SK-N-SH (cell line): ENCODE results near the gene CHI3L2. TPM values are rescaled to one million over a fixed set of nuclear protein-coding genes. Genes with fewer than 3 reads are reported as not detected.

Experiments
- CTCF ChIA-PET: fragments of 300-600, 350-600 bp; formaldehyde crosslinking; extraction: SDS; loops from one replicate; lab custom pipeline; 2021; lab: Yijun Ruan, JAX
- POLR2A ChIA-PET: fragments of 350-600 bp; sonication (Branson Sonifier 250); formaldehyde crosslinking; extraction: SDS; loops from one replicate; lab custom pipeline; 2020; ENCODE audit warnings: antibody characterized with exemption, inconsistent platforms; lab: Yijun Ruan, JAX
- DNase-seq: peaks from one replicate; pipeline ENCODE4 v3.0.0; 2012
- H2AFZ ChIP-seq: fragments of 200-600 bp; sonication (generic); 2 replicates; pipeline ENCODE4 v1.8.1; 2016; ENCODE audit warnings: antibody characterized with exemption, mild to moderate bottlenecking, low read depth
- H3F3A ChIP-seq: fragments of 200-600 bp; sonication (generic); replicated peaks from 2 replicates; pipeline ENCODE3; 2016; ENCODE audit warnings: antibody characterized with exemption, mild to moderate bottlenecking; ENCODE audit not compliant: insufficient read depth
- H3K27ac ChIP-seq, 2 experiments: fragments of 200-500 bp in 1 of 2; fragments of 200-600 bp in 1 of 2; sonication (Bioruptor generic) in 1 of 2; sonication (generic), shearing (Covaris generic) in 1 of 2; 2 replicates each; pipeline versions ENCODE4 v1.5.1 to v1.6.1; 2014 to 2016; ENCODE audit warnings: low read depth in 2 of 2, inconsistent platforms in 1 of 2, low read length in 1 of 2, mild to moderate bottlenecking in 1 of 2, mixed read lengths in 1 of 2
- H3K27me3 ChIP-seq: fragments of 200-600 bp; sonication (generic), shearing (Covaris generic); 2 replicates; pipeline ENCODE4 v1.6.1; 2016; ENCODE audit warnings: mixed run types; ENCODE audit not compliant: insufficient read depth
- H3K36me3 ChIP-seq, 2 experiments: fragments of 200-500 bp in 1 of 2; fragments of 200-600 bp in 1 of 2; sonication (Bioruptor generic) in 1 of 2; sonication (generic) in 1 of 2; replicated peaks in 1 of 2; 2 replicates each; pipeline versions ENCODE3 to v1.5.1; 2014 to 2016; ENCODE audit warnings: low read length in 1 of 2, mild to moderate bottlenecking in 1 of 2; ENCODE audit not compliant: insufficient read depth in 2 of 2, control insufficient read depth in 1 of 2
- H3K4me1 ChIP-seq, 2 experiments: fragments of 200-500 bp in 1 of 2; fragments of 200-600 bp in 1 of 2; sonication (Bioruptor generic) in 1 of 2; sonication (generic), shearing (Covaris generic) in 1 of 2; 2 replicates each; pipeline versions ENCODE4 v1.5.1 to v1.6.1; 2014 to 2016; ENCODE audit warnings: low read depth in 1 of 2, low read length in 1 of 2, mixed run types in 1 of 2; ENCODE audit not compliant: insufficient read depth in 2 of 2, control insufficient read depth in 1 of 2
- H3K4me2 ChIP-seq: fragments of 200-600 bp; sonication (generic), shearing (Covaris generic); 2 replicates; pipeline ENCODE4 v1.6.1; 2017; ENCODE audit warnings: mixed run types
- H3K4me3 ChIP-seq, 2 experiments: fragments of 200-500 bp in 1 of 2; fragments of 200-600 bp in 1 of 2; sonication (Bioruptor generic) in 1 of 2; sonication (generic), shearing (Covaris generic) in 1 of 2; 2 replicates each; pipeline versions ENCODE4 v1.5.1 to v1.8.1; 2014 to 2016; ENCODE audit warnings: low read depth in 2 of 2, inconsistent platforms in 1 of 2, low read length in 1 of 2, mild to moderate bottlenecking in 1 of 2, mixed read lengths in 1 of 2, moderate library complexity in 1 of 2
- H3K79me2 ChIP-seq: fragments of 200-600 bp; sonication (generic); 2 replicates; pipeline ENCODE4 v1.8.1; 2017; ENCODE audit warnings: mild to moderate bottlenecking; ENCODE audit not compliant: insufficient read depth
- H3K9ac ChIP-seq: fragments of 200-600 bp; sonication (generic); 2 replicates; pipeline ENCODE4 v1.6.1; 2017; ENCODE audit warnings: mixed run types
- H3K9me2 ChIP-seq: fragments of 200-600 bp; sonication (generic); 2 replicates; pipeline ENCODE4 v1.6.1; 2017; ENCODE audit warnings: mixed run types
- H3K9me3 ChIP-seq: fragments of 200-600 bp; sonication (generic); 2 replicates; pipeline ENCODE4 v1.6.1; 2017; ENCODE audit warnings: mixed run types, mild to moderate bottlenecking, moderate library complexity
- H4K20me1 ChIP-seq: fragments of 200-600 bp; sonication (generic); 2 replicates; pipeline ENCODE4 v1.6.1; 2017; ENCODE audit warnings: mild to moderate bottlenecking, mixed run types; ENCODE audit not compliant: insufficient read depth
- CHD2 ChIP-seq: fragments of 150-350 bp; IDR thresholded peaks from 2 replicates; pipeline ENCODE4 v1.6.1; 2018; ENCODE audit warnings: low read length; ENCODE audit not compliant: partially characterized antibody
- GABPA ChIP-seq: IDR thresholded peaks from 2 replicates; pipeline ENCODE4 v1.4.0; 2012; ENCODE audit warnings: low read depth, mild to moderate bottlenecking
- JUND ChIP-seq: IDR thresholded peaks from 2 replicates; pipeline ENCODE4 v1.4.0; 2012
- RAD21 ChIP-seq: IDR thresholded peaks from 2 replicates; pipeline ENCODE4 v1.6.1; 2012; ENCODE audit warnings: mild to moderate bottlenecking, low read length
- RCOR1 ChIP-seq: fragments of 150-350 bp; IDR thresholded peaks from 2 replicates; pipeline ENCODE4 v1.6.1; 2017; ENCODE audit warnings: antibody characterized with exemption, low read length
- SMC3 ChIP-seq: IDR thresholded peaks from 2 replicates; pipeline ENCODE4 v1.6.1; 2012; ENCODE audit warnings: low read depth, low read length, improper control_type of control experiment
- TCF12 ChIP-seq: IDR thresholded peaks from 2 replicates; pipeline ENCODE4 v1.4.0; 2012
- YY1 ChIP-seq: IDR thresholded peaks from 2 replicates; pipeline ENCODE4 v1.4.0; 2012; ENCODE audit warnings: low read depth, mild to moderate bottlenecking
- WGBS: methylation state at CpG from one replicate; pipeline ENCODE4 v1.1.6; 2017; ENCODE audit warnings: low lambda C conversion rate; 5-methylcytosine and 5-hydroxymethylcytosine counted together
- polyA plus RNA-seq, 3 experiments: library from polyadenylated mRNA; depleted of rRNA; stranded (reverse); fragments of >200 nt; gene quantifications; 2 replicates each; pipeline ENCODE4 v1.2.3, GENCODE V29; 2012
- TF ChIP-seq, protein P1 (sequence below): fragments of 150-350 bp; IDR thresholded peaks from 2 replicates; pipeline ENCODE4 v1.6.1; 2016; ENCODE audit warnings: mild to moderate bottlenecking, low read depth, low read length
- TF ChIP-seq, protein P2 (sequence below): fragments of 200-600 bp; sonication (generic); IDR thresholded peaks from 2 replicates; pipeline ENCODE4 v1.6.1; 2017; ENCODE audit warnings: antibody characterized with exemption, mild to moderate bottlenecking, moderate library complexity
- TF ChIP-seq, protein P3 (sequence below): IDR thresholded peaks from 2 replicates; pipeline ENCODE4 v1.4.0; 2012; ENCODE audit warnings: low read depth, borderline replicate concordance
- TF ChIP-seq, protein P4 (sequence below): IDR thresholded peaks from 2 replicates; pipeline ENCODE4 v1.4.0; 2012; ENCODE audit warnings: low read depth, borderline replicate concordance

The CHI3L2 gene
- polyA plus RNA-seq, 1 of the 3 experiments (the other 2 are of a cell fraction), result 0.92 TPM

DNA sequence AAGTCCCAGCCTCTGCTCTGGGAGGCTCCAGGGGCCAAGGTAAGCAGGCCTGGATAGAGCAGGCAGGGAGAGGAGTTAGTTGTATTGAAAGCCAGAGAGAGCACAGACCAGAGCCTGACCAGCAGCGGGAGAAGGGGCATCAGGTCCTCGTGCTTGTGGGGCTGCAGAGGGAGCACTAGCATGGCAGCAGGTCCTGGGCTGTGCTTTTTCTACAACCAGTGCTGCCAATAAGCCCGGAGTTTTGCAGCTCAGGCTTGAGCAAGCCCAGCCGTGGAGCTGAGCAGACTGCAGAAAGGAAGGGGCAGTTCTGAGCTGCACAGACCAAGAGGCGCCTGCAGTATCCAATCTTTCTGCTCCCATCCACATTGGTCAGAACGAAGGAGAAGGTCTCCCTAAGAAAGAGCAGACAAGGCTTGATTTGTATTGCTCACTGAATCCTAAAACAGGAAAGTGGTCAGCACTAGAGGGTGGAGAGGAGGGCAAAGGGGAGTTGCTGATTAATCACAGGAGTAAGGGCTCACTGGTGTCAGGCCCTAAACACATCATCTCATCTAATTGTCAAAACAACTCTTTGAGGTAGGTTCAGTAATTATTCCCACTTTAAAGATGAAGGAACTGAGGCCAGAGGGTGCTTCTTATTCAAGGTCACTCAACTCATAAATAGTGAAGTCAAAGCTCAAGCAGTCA, 29.8 kb upstream of the CHI3L2 start:
- H3K9me3 ChIP-seq, result no peaks in the 10 kb centered on the region
- ChIA-PET CTCF (interaction anchor here (1.7 to 2.2 kb wide), 2 partner anchors 25 to 202 kb away, joined by 4 to 9 read pairs; no protein-coding TSS in a partner anchor), POLR2A (no interaction called here)
- H4K20me1 ChIP-seq, result no peaks in the 10 kb centered on the region
- H3F3A ChIP-seq, result no peaks in the 10 kb centered on the region
- no peaks in the 10 kb centered on the region for H3K27me3 ChIP-seq
- H3K9me2 ChIP-seq, result no peaks in the 10 kb centered on the region
- no peak overlapping the region for H3K27ac ChIP-seq
- no peak overlapping the region for H2AFZ ChIP-seq
- no peak for DNase-seq
- no peak for TF ChIP-seq YY1
- TF ChIP-seq, protein P1, sequence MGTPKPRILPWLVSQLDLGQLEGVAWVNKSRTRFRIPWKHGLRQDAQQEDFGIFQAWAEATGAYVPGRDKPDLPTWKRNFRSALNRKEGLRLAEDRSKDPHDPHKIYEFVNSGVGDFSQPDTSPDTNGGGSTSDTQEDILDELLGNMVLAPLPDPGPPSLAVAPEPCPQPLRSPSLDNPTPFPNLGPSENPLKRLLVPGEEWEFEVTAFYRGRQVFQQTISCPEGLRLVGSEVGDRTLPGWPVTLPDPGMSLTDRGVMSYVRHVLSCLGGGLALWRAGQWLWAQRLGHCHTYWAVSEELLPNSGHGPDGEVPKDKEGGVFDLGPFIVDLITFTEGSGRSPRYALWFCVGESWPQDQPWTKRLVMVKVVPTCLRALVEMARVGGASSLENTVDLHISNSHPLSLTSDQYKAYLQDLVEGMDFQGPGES, result no peak
- TF ChIP-seq, protein P2, sequence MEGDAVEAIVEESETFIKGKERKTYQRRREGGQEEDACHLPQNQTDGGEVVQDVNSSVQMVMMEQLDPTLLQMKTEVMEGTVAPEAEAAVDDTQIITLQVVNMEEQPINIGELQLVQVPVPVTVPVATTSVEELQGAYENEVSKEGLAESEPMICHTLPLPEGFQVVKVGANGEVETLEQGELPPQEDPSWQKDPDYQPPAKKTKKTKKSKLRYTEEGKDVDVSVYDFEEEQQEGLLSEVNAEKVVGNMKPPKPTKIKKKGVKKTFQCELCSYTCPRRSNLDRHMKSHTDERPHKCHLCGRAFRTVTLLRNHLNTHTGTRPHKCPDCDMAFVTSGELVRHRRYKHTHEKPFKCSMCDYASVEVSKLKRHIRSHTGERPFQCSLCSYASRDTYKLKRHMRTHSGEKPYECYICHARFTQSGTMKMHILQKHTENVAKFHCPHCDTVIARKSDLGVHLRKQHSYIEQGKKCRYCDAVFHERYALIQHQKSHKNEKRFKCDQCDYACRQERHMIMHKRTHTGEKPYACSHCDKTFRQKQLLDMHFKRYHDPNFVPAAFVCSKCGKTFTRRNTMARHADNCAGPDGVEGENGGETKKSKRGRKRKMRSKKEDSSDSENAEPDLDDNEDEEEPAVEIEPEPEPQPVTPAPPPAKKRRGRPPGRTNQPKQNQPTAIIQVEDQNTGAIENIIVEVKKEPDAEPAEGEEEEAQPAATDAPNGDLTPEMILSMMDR, result peak; percentile 20; the same call in 1 of the 2 replicates
- 0 out of 2 replicates have a peak, but pooled peaks have one; percentile 6 for TF ChIP-seq SMC3
- no peak for TF ChIP-seq JUND
- H3K4me3 ChIP-seq, result no peak overlapping the region
- H3K4me1 ChIP-seq, result peaks cover 0 to 3% of the 10 kb centered on the region in 2 experiments; a peak in 1 of 4 replicates
- H3K4me2 ChIP-seq, result no peak overlapping the region
- H3K36me3 ChIP-seq, result no peaks in the 10 kb centered on the region
- WGBS, result 61% methylated on average over 4 of the region's 6 CpGs
- no peak overlapping the region for H3K9ac ChIP-seq
- no peaks in the 10 kb centered on the region for H3K79me2 ChIP-seq

DNA sequence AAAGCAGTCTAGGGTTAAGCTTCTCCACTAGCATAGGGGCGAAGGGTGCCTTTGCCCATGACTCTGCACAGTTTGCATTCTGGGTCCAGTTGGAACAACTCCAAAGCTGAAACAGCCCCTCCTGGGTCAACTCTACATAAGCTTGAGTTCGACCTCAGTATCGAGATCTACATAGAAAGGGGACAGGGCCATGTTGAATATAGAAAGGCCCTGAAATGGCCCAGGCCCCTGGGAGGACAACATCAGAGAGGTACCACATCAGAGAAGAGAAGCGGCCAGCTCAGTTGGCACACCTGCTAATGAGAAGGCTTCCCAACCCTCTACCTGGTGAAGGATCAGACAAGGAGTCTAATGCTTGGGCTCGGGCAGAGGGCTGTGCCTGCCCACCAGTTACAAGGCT, 28.7 kb upstream of the CHI3L2 start:
- H3K27ac ChIP-seq, result no peak overlapping the region
- H3K9ac ChIP-seq, result no peak overlapping the region
- DNase-seq, result no peak
- no peaks in the 10 kb centered on the region for H3K9me3 ChIP-seq
- H3K4me3 ChIP-seq, result no peak overlapping the region
- no peaks in the 10 kb centered on the region for H3K27me3 ChIP-seq
- no peaks in the 10 kb centered on the region; a peak in 1 of 4 replicates for H3K4me1 ChIP-seq
- H3K4me2 ChIP-seq, result no peak overlapping the region
- H4K20me1 ChIP-seq, result no peaks in the 10 kb centered on the region
- TF ChIP-seq, protein P3, sequence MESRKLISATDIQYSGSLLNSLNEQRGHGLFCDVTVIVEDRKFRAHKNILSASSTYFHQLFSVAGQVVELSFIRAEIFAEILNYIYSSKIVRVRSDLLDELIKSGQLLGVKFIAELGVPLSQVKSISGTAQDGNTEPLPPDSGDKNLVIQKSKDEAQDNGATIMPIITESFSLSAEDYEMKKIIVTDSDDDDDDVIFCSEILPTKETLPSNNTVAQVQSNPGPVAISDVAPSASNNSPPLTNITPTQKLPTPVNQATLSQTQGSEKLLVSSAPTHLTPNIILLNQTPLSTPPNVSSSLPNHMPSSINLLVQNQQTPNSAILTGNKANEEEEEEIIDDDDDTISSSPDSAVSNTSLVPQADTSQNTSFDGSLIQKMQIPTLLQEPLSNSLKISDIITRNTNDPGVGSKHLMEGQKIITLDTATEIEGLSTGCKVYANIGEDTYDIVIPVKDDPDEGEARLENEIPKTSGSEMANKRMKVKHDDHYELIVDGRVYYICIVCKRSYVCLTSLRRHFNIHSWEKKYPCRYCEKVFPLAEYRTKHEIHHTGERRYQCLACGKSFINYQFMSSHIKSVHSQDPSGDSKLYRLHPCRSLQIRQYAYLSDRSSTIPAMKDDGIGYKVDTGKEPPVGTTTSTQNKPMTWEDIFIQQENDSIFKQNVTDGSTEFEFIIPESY, result no peak
- TF ChIP-seq RCOR1 (no peak), TCF12 (no peak), SMC3 (no peak), RAD21 (no peak), CHD2 (no peak), JUND (no peak), GABPA (no peak)
- TF ChIP-seq, protein P4, sequence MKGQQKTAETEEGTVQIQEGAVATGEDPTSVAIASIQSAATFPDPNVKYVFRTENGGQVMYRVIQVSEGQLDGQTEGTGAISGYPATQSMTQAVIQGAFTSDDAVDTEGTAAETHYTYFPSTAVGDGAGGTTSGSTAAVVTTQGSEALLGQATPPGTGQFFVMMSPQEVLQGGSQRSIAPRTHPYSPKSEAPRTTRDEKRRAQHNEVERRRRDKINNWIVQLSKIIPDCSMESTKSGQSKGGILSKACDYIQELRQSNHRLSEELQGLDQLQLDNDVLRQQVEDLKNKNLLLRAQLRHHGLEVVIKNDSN, result no peak
- TF ChIP-seq, protein P2, result no peak
- ChIA-PET CTCF (interaction anchor here (1.7 to 2.2 kb wide), 2 partner anchors 24 to 201 kb away, joined by 4 to 9 read pairs; no protein-coding TSS in a partner anchor), POLR2A (no interaction called here)
- no peaks in the 10 kb centered on the region for H3K79me2 ChIP-seq
- H2AFZ ChIP-seq, result no peak overlapping the region
- no peaks in the 10 kb centered on the region for H3K9me2 ChIP-seq
- H3K36me3 ChIP-seq, result no peaks in the 10 kb centered on the region
- WGBS, result 69% methylated on average over 5 of the region's 5 CpGs
- no peaks in the 10 kb centered on the region for H3F3A ChIP-seq
